Measurements from ENCODE around the gene ERC1.
"Not testable (repeated sequence)": the region's sequence is repeated elsewhere in the genome, so short reads cannot be mapped to it uniquely, and the experiment has no call there.

Gene ERC1

GRCh38 chr12:1284611-1285010, 293.6 kb downstream of the ERC1 start:
- DNase-seq (ENCODE audit: low read depth, low spot score): no peak

- no peak for DNase-seq (ENCODE audit: low read depth, low spot score)
Observed at GRCh38 chr12:1287446-1287975, 296.5 kb downstream of the ERC1 start.

GRCh38 chr12:1288333-1288732, 297.3 kb downstream of the ERC1 start:
- no peak for DNase-seq (ENCODE audit: low read depth, low spot score)

GRCh38 chr12:1289371-1290155, 298.5 kb downstream of the ERC1 start:
- no peak for DNase-seq (ENCODE audit: low read depth, low spot score)

- no peak for DNase-seq (ENCODE audit: low read depth, low spot score)
Observed at GRCh38 chr12:1290716-1291115, 299.7 kb downstream of the ERC1 start.

- no peak for DNase-seq (ENCODE audit: low read depth, low spot score)
Observed at GRCh38 chr12:1291601-1292332, 300.7 kb downstream of the ERC1 start.

- DNase-seq (ENCODE audit: low read depth, low spot score): no peak
Observed at GRCh38 chr12:1293901-1294300, 302.9 kb downstream of the ERC1 start.

- no peak for DNase-seq (ENCODE audit: low read depth, low spot score)
Observed at GRCh38 chr12:1297206-1297605, 306.2 kb downstream of the ERC1 start.

GRCh38 chr12:1297639-1298175, 306.7 kb downstream of the ERC1 start:
- no peak for DNase-seq (ENCODE audit: low read depth, low spot score)

- no peak for DNase-seq (ENCODE audit: low read depth, low spot score)
Observed at GRCh38 chr12:1300460-1300859, 309.4 kb downstream of the ERC1 start.

- DNase-seq (ENCODE audit: low read depth, low spot score): no peak
Observed at GRCh38 chr12:1302201-1302870, 311.3 kb downstream of the ERC1 start.

- no peak for DNase-seq (ENCODE audit: low read depth, low spot score)
Observed at GRCh38 chr12:1305063-1305434, 314.0 kb downstream of the ERC1 start.

GRCh38 chr12:1305791-1306500, 314.9 kb downstream of the ERC1 start:
- DNase-seq (ENCODE audit: low read depth, low spot score): no peak

GRCh38 chr12:1306817-1307216, 315.8 kb downstream of the ERC1 start:
- DNase-seq (ENCODE audit: low read depth, low spot score): no peak

- DNase-seq (ENCODE audit: low read depth, low spot score): no peak
Observed at GRCh38 chr12:1307796-1308195, 316.8 kb downstream of the ERC1 start.

GRCh38 chr12:1309613-1310012, 318.6 kb downstream of the ERC1 start:
- no peak for DNase-seq (ENCODE audit: low read depth, low spot score)

- DNase-seq (ENCODE audit: low read depth, low spot score): no peak
Observed at GRCh38 chr12:1310653-1311052, 319.6 kb downstream of the ERC1 start.

- no peak for DNase-seq (ENCODE audit: low read depth, low spot score)
Observed at GRCh38 chr12:1311145-1311544, 320.1 kb downstream of the ERC1 start.

- no peak for DNase-seq (ENCODE audit: low read depth, low spot score)
Observed at GRCh38 chr12:1313906-1314305, 322.9 kb downstream of the ERC1 start.

- DNase-seq (ENCODE audit: low read depth, low spot score): no peak
Observed at GRCh38 chr12:1314523-1314922, 323.5 kb downstream of the ERC1 start.

- DNase-seq (ENCODE audit: low read depth, low spot score): not testable (repeated sequence)
Observed at GRCh38 chr12:1316991-1317390, 326.0 kb downstream of the ERC1 start.
